GM12878 (cell line): ENCODE data around the gene TMC6. TPM values are rescaled to one million over a fixed set of nuclear protein-coding genes. Genes with fewer than 3 reads are reported as not detected.
A peak's percentile ranks its signal among the peaks of the same experiment; 100 is the strongest.

Experiments
- BHLHE40 ChIP-seq, 2 experiments: fragments of 450-650 bp in 1 of 2; IDR thresholded peaks; 2 replicates each; pipeline ENCODE4 v1.6.1; 2011 to 2017; ENCODE audit warnings: low read depth in 2 of 2, borderline replicate concordance in 1 of 2, improper control_type of control experiment in 1 of 2, low read length in 1 of 2, mild to moderate bottlenecking in 1 of 2
- CUX1 ChIP-seq: IDR thresholded peaks from 2 replicates; pipeline ENCODE4 v1.6.1; 2012; ENCODE audit warnings: improper control_type of control experiment, low read depth, low read length; ENCODE audit not compliant: insufficient replicate concordance
- HCFC1 ChIP-seq: fragments of 150-350 bp; IDR thresholded peaks from 2 replicates; pipeline ENCODE4 v1.6.1; 2014; ENCODE audit warnings: low read length
- IRF3 ChIP-seq: fragments of 450-650 bp; IDR thresholded peaks from 2 replicates; pipeline ENCODE4 v1.6.1; 2014; ENCODE audit warnings: mild to moderate bottlenecking
- MEF2B ChIP-seq: fragments of 450-650 bp; IDR thresholded peaks from 2 replicates; pipeline ENCODE4 v1.6.1; 2018; ENCODE audit warnings: mild to moderate bottlenecking, moderate library complexity; ENCODE audit not compliant: partially characterized antibody, poor library complexity, severe bottlenecking
- MYC ChIP-seq: IDR thresholded peaks from 2 replicates; pipeline ENCODE4 v1.6.1; 2011; ENCODE audit warnings: mild to moderate bottlenecking, low read length, moderate library complexity, inconsistent platforms; ENCODE audit not compliant: insufficient read depth, insufficient replicate concordance, insufficient read length, severe bottlenecking
- NBN ChIP-seq: fragments of 450-650 bp; IDR thresholded peaks from 2 replicates; pipeline ENCODE4 v1.6.1; 2016
- NFIC ChIP-seq: IDR thresholded peaks from 2 replicates; pipeline ENCODE4 v1.6.1; 2012; ENCODE audit warnings: low read depth, mild to moderate bottlenecking, inconsistent platforms, low read length, moderate library complexity
- NR2C2 ChIP-seq: IDR thresholded peaks from 2 replicates; pipeline ENCODE4 v1.6.1; 2011; ENCODE audit warnings: borderline replicate concordance, low read depth; ENCODE audit not compliant: control insufficient read depth, insufficient read length
- POLR2A ChIP-seq: IDR thresholded peaks from 2 replicates; pipeline ENCODE4 v1.6.1; 2011; ENCODE audit warnings: low read depth, mild to moderate bottlenecking, low read length
- SMC3 ChIP-seq: IDR thresholded peaks from 2 replicates; pipeline ENCODE4 v1.6.1; 2011; ENCODE audit warnings: low read length, improper control_type of control experiment, borderline replicate concordance
- SPI1 ChIP-seq: IDR thresholded peaks from 2 replicates; pipeline ENCODE4 v1.6.1; 2011; ENCODE audit warnings: low read depth, mild to moderate bottlenecking, low read length, moderate library complexity, borderline replicate concordance; ENCODE audit not compliant: insufficient read depth
- SREBF2 ChIP-seq: IDR thresholded peaks from 2 replicates; pipeline ENCODE4 v1.6.1; 2012; ENCODE audit warnings: mild to moderate bottlenecking, low read length
- SRF ChIP-seq, 2 experiments: IDR thresholded peaks; 2 replicates each; pipeline ENCODE4 v1.6.1; 2011; ENCODE audit warnings: low read depth in 2 of 2, low read length in 2 of 2, mild to moderate bottlenecking in 1 of 2, moderate library complexity in 1 of 2
- YBX1 ChIP-seq: fragments of 450-650 bp; IDR thresholded peaks from 2 replicates; pipeline ENCODE4 v1.6.1; 2016; ENCODE audit warnings: antibody characterized with exemption
- ZBTB33 ChIP-seq: fragments of 450-650 bp; IDR thresholded peaks from 2 replicates; pipeline ENCODE4 v1.6.1; 2017; ENCODE audit warnings: mild to moderate bottlenecking
- ZBTB40 ChIP-seq: fragments of 450-650 bp; IDR thresholded peaks from 2 replicates; pipeline ENCODE4 v1.6.1; 2016; ENCODE audit warnings: mild to moderate bottlenecking, moderate library complexity, borderline replicate concordance
- polyA plus RNA-seq, 11 experiments: library from polyadenylated mRNA; depleted of rRNA in 4 of 11; unstranded in 6 of 11; stranded (reverse) in 5 of 11; fragments of >200 nt; fragmentation: Nextera tagmentation in 4 of 11; fragmentation: Illumina TruSeq in 1 of 11; extraction: Ambion mirVana in 4 of 11; extraction: Trizol in 1 of 11; gene quantifications; 1 replicate in 1 of 11; 2 replicates in 10 of 11; pipeline versions ENCODE4 v1.2.1 to v1.2.3, GENCODE V29; 2011 to 2016; ENCODE audit warnings: inconsistent platforms in 2 of 11, missing spikeins in 2 of 11, low read depth in 1 of 11
- total RNA-seq, 4 experiments: library from RNA; depleted of rRNA in 3 of 4; stranded (reverse); fragments of >200 nt in 3 of 4; fragmentation: Illumina TruSeq in 1 of 4; extraction: Trizol in 1 of 4; gene quantifications; 2 replicates each; pipeline versions ENCODE4 v1.2.1 to v1.2.3, GENCODE V29; 2013 to 2021

Gene TMC6
- total and polyA plus RNA-seq, 10 of the 15 experiments (the other 5 are each of a cell fraction or from before 2014, with no cell fraction given): 1.9 to 232 (median 60.6) TPM

GRCh38 chr17:78137392-78138203, 9.0 kb upstream of the TMC6 start (continued):
- TF ChIP-seq SRF (IDR thresholded peaks at IDR 0.05; ENCODE audit: low read depth in 2 of 2, low read length in 2 of 2) (no peak), MEF2B (peak; percentile 10), SMC3 (no peak), POLR2A (peak; percentile 70), NFIC (no peak), ZBTB33 (peak; percentile 87), ZBTB40 (no peak), CUX1 (no peak), SPI1 (no peak), NR2C2 (no peak), BHLHE40 (IDR thresholded peaks at IDR 0.05; ENCODE audit: borderline replicate concordance in 1 of 2, low read depth in 2 of 2, low read length in 1 of 2) (peak in 1 of 2 experiments; percentile 6; a peak in 1 of 4 replicates), IRF3 (no peak), SREBF2 (no peak), MYC (peak; percentile 72), HCFC1 (no peak), NBN (0 out of 2 replicates have a peak, but pooled peaks have one; percentile 42), YBX1 (no peak)
